ENCODE data around the gene STEAP2.
"Not testable (repeated sequence)": the region's sequence is repeated elsewhere in the genome, so short reads cannot be mapped to it uniquely, and the experiment has no call there.

Gene STEAP2

GRCh38 chr7:90238583-90238982, 27.0 kb downstream of the STEAP2 start:
- no peak for DNase-seq

GRCh38 chr7:90239050-90239449, 27.5 kb downstream of the STEAP2 start:
- no peak for DNase-seq

GRCh38 chr7:90239625-90240228, 28.2 kb downstream of the STEAP2 start:
- DNase-seq = no peak

GRCh38 chr7:90242369-90243168, 31.0 kb downstream of the STEAP2 start:
- no peak for DNase-seq

GRCh38 chr7:90243556-90243955, 32.0 kb downstream of the STEAP2 start:
- DNase-seq = no peak

- no peak for DNase-seq
Measured at GRCh38 chr7:90244565-90244908, 33.0 kb downstream of the STEAP2 start.

GRCh38 chr7:90244909-90245851, 33.6 kb downstream of the STEAP2 start, which contains the start of gene CFAP69:
Gene CFAP69 (plus strand): TSS chr7:90245174. CDS start chr7:90245425, 251 bp downstream.
- peak; percentile 45 for DNase-seq

GRCh38 chr7:90246171-90246570, 34.6 kb downstream of the STEAP2 start:
- no peak for DNase-seq

- no peak for DNase-seq
Measured at GRCh38 chr7:90248706-90249105, 37.2 kb downstream of the STEAP2 start.

GRCh38 chr7:90250601-90251303, 39.2 kb downstream of the STEAP2 start:
- DNase-seq = no peak

GRCh38 chr7:90251304-90251635, 39.7 kb downstream of the STEAP2 start:
- no peak for DNase-seq

GRCh38 chr7:90256011-90256410, 44.5 kb downstream of the STEAP2 start:
- not testable (repeated sequence) for DNase-seq

GRCh38 chr7:90256778-90257177, 45.2 kb downstream of the STEAP2 start:
- no peak for DNase-seq

GRCh38 chr7:90261441-90261840, 49.9 kb downstream of the STEAP2 start:
- no peak for DNase-seq

- DNase-seq = peak; percentile 41
Measured at GRCh38 chr7:90262438-90262837, 50.9 kb downstream of the STEAP2 start.

GRCh38 chr7:90266808-90267207, 55.3 kb downstream of the STEAP2 start:
- no peak for DNase-seq

- no peak for DNase-seq
Measured at GRCh38 chr7:90267263-90267858, 55.8 kb downstream of the STEAP2 start.

- DNase-seq = no peak
Measured at GRCh38 chr7:90269163-90269562, 57.6 kb downstream of the STEAP2 start.

GRCh38 chr7:90270431-90271178, 59.1 kb downstream of the STEAP2 start:
- no peak for DNase-seq

- no peak for DNase-seq
Measured at GRCh38 chr7:90271753-90272152, 60.2 kb downstream of the STEAP2 start.

GRCh38 chr7:90272242-90272641, 60.7 kb downstream of the STEAP2 start:
- DNase-seq = no peak

GRCh38 chr7:90274161-90274560, 62.6 kb downstream of the STEAP2 start:
- no peak for DNase-seq
